GM13977 (cell line): ENCODE measurements around the gene ATP1A3.

ENCODE experiments used
- DNase-seq: peaks from one replicate; pipeline ENCODE4 v3.0.0; 2012; ENCODE audit warnings: low spot score
- CTCF ChIP-seq: IDR thresholded peaks from 2 replicates; pipeline ENCODE4 v1.5.1; 2012; ENCODE audit warnings: mild to moderate bottlenecking, control low read depth; ENCODE audit not compliant: insufficient read depth; ENCODE audit errors: extremely low read depth, missing control alignments
- in situ Hi-C: fragments of 300-500 bp; cut with MboI; formaldehyde crosslinking; loops from one replicate; pipeline ENCODE4 v1.12.0; 2022; ENCODE audit warnings: low sequenced_read_pairs, low pct_unique_long_range_greater_than_20kb, mixed read lengths, inconsistent platforms; ENCODE audit not compliant: unreplicated experiment

The ATP1A3 gene

DNA sequence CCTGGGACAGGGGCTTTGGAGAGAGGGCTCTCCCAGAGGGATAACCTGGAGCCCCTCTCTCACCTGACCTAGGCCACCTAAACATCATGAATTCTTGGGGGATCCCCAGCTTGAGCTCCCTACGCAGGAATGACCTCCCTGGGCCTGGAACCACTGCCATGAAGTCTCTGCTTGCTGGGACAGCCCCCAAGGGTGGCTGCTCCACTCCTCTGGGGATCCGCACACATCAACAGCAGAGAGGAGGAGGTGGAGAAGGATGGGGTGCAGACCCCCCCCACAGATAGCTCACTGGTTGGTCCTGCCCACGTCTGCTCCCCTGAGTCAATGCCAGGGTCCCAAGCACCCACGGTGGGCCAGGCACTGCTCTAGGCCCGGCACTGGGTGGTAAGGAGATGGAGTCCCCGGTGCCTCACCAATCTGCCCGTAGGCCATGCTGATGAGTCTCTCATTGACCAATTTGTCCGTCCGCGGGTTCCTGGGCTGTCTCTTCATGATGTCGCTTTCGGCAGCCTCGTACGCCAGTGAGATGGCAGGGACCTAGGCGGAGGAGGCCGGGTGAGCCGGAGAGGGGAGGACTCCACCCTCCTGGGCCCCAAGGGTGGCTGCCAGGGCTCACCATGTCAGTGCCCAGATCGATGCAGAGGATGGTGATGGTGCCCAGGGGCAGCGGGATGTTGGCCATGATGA, 24.1 kb downstream of the ATP1A3 start:
- in situ Hi-C loops = no loop called here
- TF ChIP-seq CTCF = no peak
- no peak for DNase-seq

- TF ChIP-seq CTCF = no peak
- DNase-seq = no peak
- in situ Hi-C loops = no loop called here
Observed at GRCh38 chr19:41968751-41969595, 25.1 kb downstream of the ATP1A3 start.

DNA sequence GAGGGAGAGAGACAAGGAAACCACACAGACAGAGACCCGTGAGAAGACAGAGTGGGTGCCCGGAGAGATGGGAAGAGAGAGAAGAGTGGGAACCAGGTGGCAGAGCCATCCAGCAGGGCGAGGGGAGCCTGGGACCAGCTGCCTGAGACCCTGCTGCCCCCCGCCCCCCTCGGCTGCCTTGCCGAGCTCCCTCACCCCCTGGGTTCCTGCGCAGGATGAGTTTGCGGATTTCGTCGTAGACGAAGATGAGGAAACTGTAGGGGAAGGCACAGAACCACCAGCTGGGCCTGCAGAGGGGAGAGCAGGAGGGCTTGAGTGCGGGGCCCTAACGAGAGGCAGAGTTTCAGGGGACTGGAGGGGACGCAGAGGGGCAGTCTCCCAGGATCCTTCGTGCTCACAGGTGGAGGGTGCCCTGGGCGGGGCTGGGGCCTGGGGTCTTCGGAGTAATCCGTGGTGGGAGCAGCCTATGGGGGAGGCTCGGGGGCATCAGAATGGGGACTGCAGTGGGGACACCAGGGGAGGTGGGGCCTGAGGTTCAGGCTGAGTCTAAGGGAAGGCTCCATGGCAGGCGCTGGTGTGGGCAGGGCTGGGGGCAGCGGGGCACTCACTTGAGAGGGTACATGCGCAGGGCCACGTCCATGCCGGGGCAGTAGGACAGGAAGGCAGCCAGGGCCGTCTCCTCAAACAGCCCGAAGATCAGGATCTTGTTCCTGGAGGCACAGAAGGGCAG, 26.8 kb downstream of the ATP1A3 start:
- no peak for TF ChIP-seq CTCF
- in situ Hi-C loops = no loop called here
- DNase-seq = no peak

DNA sequence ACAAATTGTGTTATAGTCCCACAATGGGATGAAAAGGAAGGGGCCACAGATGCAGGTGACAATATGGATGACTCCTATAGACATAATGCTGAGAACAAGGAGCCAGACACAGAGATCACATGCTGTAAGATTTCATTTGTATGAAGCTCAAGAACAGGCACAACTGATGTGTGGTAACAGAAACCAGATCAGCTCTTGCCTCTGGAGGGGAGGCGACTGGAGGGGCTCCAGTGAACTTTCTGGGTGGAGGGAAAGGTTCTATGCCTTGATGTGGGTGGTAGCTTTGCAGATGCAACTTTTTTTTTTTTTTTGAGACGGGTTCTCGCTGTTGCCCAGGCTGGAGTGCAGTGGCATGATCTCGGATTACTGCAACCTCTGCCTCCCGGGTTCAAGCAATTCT, 28.9 kb downstream of the ATP1A3 start:
- in situ Hi-C loops = no loop called here
- DNase-seq = no peak
- TF ChIP-seq CTCF = no peak

DNA sequence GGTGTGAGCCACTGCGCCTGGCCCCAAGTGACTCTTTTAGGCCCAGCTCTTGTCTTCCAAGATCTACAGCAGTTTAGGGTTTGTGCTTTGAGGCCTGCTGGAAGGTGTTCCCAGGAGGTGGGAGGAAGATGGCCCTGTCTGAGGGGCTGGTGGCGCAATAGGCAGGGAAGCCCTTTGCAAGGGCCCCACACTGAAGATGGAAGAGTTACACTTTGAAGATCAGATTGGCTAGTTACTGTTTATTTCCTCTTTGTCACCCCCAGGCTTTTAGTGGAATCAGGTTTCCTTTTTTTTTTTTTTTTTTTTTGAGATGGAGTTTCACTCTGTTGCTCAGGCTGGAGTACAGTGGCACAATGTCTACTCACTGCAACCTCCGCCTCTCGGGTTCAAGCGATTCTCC, 33.1 kb downstream of the ATP1A3 start:
- TF ChIP-seq CTCF = no peak
- DNase-seq = no peak
- in situ Hi-C loops = no loop called here
